Suprapubic skin (tissue), 4 donors: ENCODE data around the gene SIKE1. TPM values are rescaled to one million over a fixed set of nuclear protein-coding genes. Genes with fewer than 3 reads are reported as not detected.

Experiments used
- DNase-seq, 2 donors: peaks; one replicate each; pipeline ENCODE4 v3.0.0-alpha.2; 2019; ENCODE audit warnings: low spot score in 2 of 2
- H3K27ac ChIP-seq: fragments of 200-600 bp; sonication (generic); one replicate; pipeline ENCODE4 v1.5.1; 2019
- H3K27me3 ChIP-seq: fragments of 200-600 bp; sonication (generic); one replicate; pipeline ENCODE4 v1.5.1; 2019
- H3K36me3 ChIP-seq: fragments of 200-600 bp; sonication (generic); one replicate; pipeline ENCODE4 v1.5.1; 2019
- H3K4me1 ChIP-seq: fragments of 200-600 bp; sonication (generic); one replicate; pipeline ENCODE4 v1.5.1; 2019
- H3K4me3 ChIP-seq: fragments of 200-600 bp; sonication (generic); one replicate; pipeline ENCODE4 v1.5.1; 2019; ENCODE audit warnings: mild to moderate bottlenecking
- H3K9me3 ChIP-seq: fragments of 200-600 bp; sonication (generic); one replicate; pipeline ENCODE4 v1.5.1; 2019
- EP300 ChIP-seq: sonication (generic); formaldehyde crosslinking; IDR thresholded peaks from one replicate; pipeline ENCODE4 v1.6.1; 2017; ENCODE audit warnings: antibody characterized with exemption
- POLR2A ChIP-seq, 2 donors: fragments of 450-650 bp; IDR thresholded peaks; one replicate each; pipeline ENCODE4 v1.6.1; 2017; ENCODE audit warnings: antibody characterized with exemption in 2 of 2, mild to moderate bottlenecking in 2 of 2, moderate library complexity in 2 of 2
- POLR2AphosphoS5 ChIP-seq, 3 donors: sonication (generic); formaldehyde crosslinking; IDR thresholded peaks; one replicate each; pipeline ENCODE4 v1.6.1; 2017; ENCODE audit warnings: antibody characterized with exemption in 3 of 3
- WGBS: methylation state at CpG from one replicate; pipeline ENCODE4 v1.1.5; 2018; 5-methylcytosine and 5-hydroxymethylcytosine counted together
- total RNA-seq, 4 donors: library from RNA; depleted of rRNA; stranded (reverse); fragments of >200 nt; gene quantifications; one replicate each; pipeline ENCODE4 v1.1.0, GENCODE V29; 2016
- TF ChIP-seq, protein P1 (sequence below), 2 donors: fragments of 200-600 bp in 1 of 2; fragments of 450-650 bp in 1 of 2; sonication (generic) in 1 of 2; IDR thresholded peaks; one replicate each; pipeline ENCODE4 v1.5.1; 2016 to 2019; ENCODE audit warnings: antibody characterized with exemption in 2 of 2, mild to moderate bottlenecking in 1 of 2, moderate library complexity in 1 of 2

The SIKE1 gene
- total RNA-seq, 4 donors from 2014 or later: 44.0 to 70.1 (median 54.0) TPM

- DNase-seq: no peak
- Histone ChIP-seq H3K4me3 (no peak overlapping the region), H3K36me3 (peaks cover 37% of the 10 kb centered on the region), H3K27ac (no peak overlapping the region), H3K27me3 (no peaks in the 10 kb centered on the region), H3K4me1 (peaks cover 2% of the 10 kb centered on the region), H3K9me3 (no peaks in the 10 kb centered on the region)
- TF ChIP-seq POLR2AphosphoS5 (IDR thresholded peaks at IDR 0.05) (no peak), EP300 (no peak), POLR2A (IDR thresholded peaks at IDR 0.05) (no peak)
- TF ChIP-seq, protein P1, sequence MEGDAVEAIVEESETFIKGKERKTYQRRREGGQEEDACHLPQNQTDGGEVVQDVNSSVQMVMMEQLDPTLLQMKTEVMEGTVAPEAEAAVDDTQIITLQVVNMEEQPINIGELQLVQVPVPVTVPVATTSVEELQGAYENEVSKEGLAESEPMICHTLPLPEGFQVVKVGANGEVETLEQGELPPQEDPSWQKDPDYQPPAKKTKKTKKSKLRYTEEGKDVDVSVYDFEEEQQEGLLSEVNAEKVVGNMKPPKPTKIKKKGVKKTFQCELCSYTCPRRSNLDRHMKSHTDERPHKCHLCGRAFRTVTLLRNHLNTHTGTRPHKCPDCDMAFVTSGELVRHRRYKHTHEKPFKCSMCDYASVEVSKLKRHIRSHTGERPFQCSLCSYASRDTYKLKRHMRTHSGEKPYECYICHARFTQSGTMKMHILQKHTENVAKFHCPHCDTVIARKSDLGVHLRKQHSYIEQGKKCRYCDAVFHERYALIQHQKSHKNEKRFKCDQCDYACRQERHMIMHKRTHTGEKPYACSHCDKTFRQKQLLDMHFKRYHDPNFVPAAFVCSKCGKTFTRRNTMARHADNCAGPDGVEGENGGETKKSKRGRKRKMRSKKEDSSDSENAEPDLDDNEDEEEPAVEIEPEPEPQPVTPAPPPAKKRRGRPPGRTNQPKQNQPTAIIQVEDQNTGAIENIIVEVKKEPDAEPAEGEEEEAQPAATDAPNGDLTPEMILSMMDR (IDR thresholded peaks at IDR 0.05): no peak
- 94% methylated on average over 11 of the region's 11 CpGs for WGBS
Measured at GRCh38 chr1:114741963-114742746, 38.3 kb downstream of the SIKE1 start.

DNA sequence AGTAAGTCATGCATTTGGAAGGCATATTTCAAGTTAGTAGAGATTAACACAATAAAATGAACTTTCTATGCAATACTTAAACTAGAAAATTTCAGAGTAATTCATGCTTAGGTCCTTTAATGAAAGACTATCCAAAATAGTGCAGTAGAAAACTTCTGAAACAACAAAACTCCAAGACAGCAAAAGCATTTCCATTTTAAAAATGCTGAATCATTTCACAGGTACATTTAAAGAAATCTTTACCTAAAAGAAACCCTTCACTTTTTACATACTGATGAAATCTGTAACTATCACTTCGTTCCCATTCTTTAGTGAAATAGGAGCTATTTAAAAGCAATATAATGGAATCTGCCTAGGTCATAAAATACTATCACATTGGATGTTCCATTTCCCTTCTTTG lies 40.2 kb downstream of the SIKE1 start:
- 96% methylated on average over 1 of the region's 1 CpG for WGBS
- peaks cover 2% of the 10 kb centered on the region for H3K4me1 ChIP-seq
- no peaks in the 10 kb centered on the region for H3K27me3 ChIP-seq
- TF ChIP-seq POLR2A (IDR thresholded peaks at IDR 0.05) (no peak), EP300 (no peak), POLR2AphosphoS5 (IDR thresholded peaks at IDR 0.05) (no peak)
- TF ChIP-seq, protein P1 (IDR thresholded peaks at IDR 0.05): no peak
- no peak for DNase-seq
- H3K36me3 ChIP-seq: peaks cover 49% of the 10 kb centered on the region
- no peak overlapping the region for H3K4me3 ChIP-seq
- no peak overlapping the region for H3K27ac ChIP-seq
- H3K9me3 ChIP-seq: no peaks in the 10 kb centered on the region

DNA sequence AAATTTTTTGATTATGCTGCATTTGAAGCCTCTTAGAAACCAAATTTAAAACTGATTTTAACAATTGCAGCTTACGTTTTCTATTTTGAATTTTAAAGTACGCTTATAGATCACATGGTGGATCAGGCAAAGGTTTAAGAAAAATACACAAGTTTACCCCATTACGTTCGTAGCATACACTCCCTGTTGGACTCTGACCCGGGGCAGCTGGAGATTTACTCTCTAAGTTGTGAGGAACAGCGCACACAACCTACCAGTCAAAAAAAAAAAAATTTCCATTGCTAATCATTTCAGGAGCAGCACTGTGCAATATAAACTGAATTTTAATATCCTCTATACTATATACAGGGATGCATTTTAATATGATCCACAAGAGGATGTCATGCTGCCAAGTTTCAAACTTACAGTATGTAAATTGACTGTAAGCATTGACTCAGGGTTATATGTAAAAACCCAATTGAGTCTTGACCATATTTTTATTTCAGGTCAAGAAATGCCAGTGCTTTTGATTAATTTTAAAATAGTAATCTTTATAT lies 43.1 kb downstream of the SIKE1 start:
- no peaks in the 10 kb centered on the region for H3K9me3 ChIP-seq
- TF ChIP-seq, protein P1 (IDR thresholded peaks at IDR 0.05): no peak
- no peak for TF ChIP-seq EP300
- H3K36me3 ChIP-seq: peaks cover 73% of the 10 kb centered on the region
- WGBS: 94% methylated on average over 6 of the region's 6 CpGs
- H3K4me1 ChIP-seq: no peaks in the 10 kb centered on the region
- H3K27me3 ChIP-seq: no peaks in the 10 kb centered on the region
- no peak for DNase-seq
- no peak overlapping the region for H3K4me3 ChIP-seq
- H3K27ac ChIP-seq: no peak overlapping the region

GRCh38 chr1:114735479-114735878 lies 45.0 kb downstream of the SIKE1 start:
- Histone ChIP-seq H3K9me3 (no peaks in the 10 kb centered on the region), H3K4me3 (no peak overlapping the region), H3K27ac (no peak overlapping the region), H3K27me3 (no peaks in the 10 kb centered on the region), H3K36me3 (peaks cover 82% of the 10 kb centered on the region), H3K4me1 (no peaks in the 10 kb centered on the region)
- no peak for DNase-seq
- TF ChIP-seq, protein P1 (IDR thresholded peaks at IDR 0.05): no peak
- TF ChIP-seq EP300 (no peak), POLR2AphosphoS5 (IDR thresholded peaks at IDR 0.05) (no peak), POLR2A (IDR thresholded peaks at IDR 0.05) (no peak)
- WGBS: 86% methylated on average over 1 of the region's 1 CpG

DNA sequence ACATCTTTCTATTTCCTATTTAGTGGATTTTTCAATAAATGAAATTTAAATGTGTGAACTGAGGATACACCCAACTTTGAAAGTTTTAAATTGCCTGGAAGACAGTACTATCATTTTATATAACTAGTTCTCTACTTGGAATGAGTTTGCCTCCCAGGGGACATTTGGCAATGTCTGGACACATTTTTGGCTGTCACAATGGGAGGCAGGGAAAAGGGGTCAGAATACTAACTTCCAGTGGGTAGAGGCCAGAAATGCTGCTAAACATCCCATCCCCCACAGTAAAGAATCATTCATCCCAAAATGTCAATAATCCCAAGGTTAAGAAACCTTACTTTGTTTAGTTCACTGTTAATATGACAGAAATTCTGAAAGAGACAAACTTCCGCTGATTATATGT lies 50.7 kb downstream of the SIKE1 start:
- no peaks in the 10 kb centered on the region for H3K27me3 ChIP-seq
- no peaks in the 10 kb centered on the region for H3K9me3 ChIP-seq
- WGBS: 97% methylated on average over 1 of the region's 1 CpG
- H3K27ac ChIP-seq: no peak overlapping the region
- peaks cover 94% of the 10 kb centered on the region for H3K36me3 ChIP-seq
- DNase-seq: no peak
- H3K4me3 ChIP-seq: no peak overlapping the region
- no peaks in the 10 kb centered on the region for H3K4me1 ChIP-seq
- no peak for TF ChIP-seq POLR2AphosphoS5 (IDR thresholded peaks at IDR 0.05)
- no peak for TF ChIP-seq EP300
- TF ChIP-seq POLR2A (IDR thresholded peaks at IDR 0.05): no peak
- TF ChIP-seq, protein P1 (IDR thresholded peaks at IDR 0.05): no peak
